ENCODE data around the gene TAF11.
"Not testable (repeated sequence)": the region's sequence is repeated elsewhere in the genome, so short reads cannot be mapped to it uniquely, and the experiment has no call there.

TAF11 gene

DNA sequence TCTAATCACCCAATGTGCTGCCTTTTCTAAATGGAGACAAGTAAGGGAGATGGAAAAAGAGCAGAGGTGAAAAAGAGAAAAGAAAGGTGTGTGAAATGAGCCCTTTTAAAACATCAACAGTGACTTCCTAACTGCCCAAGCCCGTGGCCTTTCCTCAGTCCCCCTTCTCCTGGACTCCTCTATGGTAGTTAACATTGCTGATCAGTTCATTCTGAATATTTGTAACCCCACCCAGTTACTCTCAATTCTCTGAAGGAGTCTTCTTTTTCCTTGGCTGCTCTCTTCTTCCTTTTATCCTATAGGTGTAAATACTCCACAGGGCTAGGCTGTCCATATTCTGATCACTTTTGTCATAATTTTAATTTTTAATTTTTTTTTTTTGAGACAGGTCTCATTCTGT lies 27.1 kb downstream of the TAF11 start:
- no peak for DNase-seq

DNA sequence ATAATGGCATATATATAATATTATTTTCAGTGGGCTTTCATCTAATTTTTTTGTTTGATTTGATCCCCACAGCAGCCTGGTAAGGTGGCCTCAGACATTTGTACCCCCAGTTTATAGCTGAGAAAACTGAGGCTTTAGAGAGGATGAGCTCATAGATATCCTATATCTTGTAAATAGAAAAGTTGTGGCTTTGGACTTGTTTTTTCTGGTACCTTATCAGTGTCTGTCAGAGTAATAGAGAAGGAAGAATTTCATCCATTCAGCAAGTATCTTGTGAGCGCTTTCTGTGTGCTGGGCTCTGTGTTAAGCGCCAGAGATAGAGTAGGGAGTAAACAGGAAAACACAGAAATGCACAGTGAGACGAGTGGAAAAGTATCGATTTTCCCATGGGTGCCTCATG lies 27.9 kb downstream of the TAF11 start:
- DNase-seq = no peak

DNA sequence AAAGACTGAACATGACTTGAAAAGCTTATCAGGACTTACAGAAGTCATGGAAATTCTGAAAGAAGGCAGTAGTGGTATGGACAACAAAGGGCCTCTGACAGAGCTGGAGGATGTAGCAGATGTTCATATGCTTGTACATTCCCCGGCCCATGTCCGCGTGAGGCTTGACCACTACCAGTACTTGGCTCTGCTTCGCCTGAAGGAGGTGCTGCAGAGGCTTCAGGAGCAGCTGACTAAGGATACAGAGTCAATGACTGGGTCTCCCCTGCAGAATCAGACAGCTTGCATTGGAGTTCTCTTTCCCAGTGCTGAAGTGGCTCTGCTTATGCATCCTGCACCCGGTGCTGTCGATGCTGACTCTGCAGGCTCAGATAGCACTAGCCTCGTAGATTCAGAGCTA lies 29.2 kb downstream of the TAF11 start:
- no peak for DNase-seq

DNA sequence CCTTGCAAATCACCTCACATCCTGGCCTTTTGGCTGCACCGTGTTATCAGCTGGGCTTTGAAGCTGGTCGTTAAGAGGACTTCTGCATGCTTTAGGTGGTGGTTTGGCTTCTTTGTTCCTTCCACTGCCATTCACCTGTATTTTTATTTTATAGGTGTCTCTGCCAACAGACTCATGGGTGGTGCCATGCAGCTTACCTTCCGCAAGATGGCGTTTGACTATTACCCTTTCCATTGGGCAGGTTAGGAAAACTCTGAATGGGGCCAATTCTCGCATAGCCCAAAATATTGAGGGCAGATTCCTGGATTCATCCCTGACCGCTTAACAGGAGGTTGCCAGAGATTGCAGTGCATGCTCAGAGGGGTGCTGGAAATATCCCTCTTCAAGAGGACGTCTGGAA lies 32.4 kb downstream of the TAF11 start:
- DNase-seq = no peak

DNA sequence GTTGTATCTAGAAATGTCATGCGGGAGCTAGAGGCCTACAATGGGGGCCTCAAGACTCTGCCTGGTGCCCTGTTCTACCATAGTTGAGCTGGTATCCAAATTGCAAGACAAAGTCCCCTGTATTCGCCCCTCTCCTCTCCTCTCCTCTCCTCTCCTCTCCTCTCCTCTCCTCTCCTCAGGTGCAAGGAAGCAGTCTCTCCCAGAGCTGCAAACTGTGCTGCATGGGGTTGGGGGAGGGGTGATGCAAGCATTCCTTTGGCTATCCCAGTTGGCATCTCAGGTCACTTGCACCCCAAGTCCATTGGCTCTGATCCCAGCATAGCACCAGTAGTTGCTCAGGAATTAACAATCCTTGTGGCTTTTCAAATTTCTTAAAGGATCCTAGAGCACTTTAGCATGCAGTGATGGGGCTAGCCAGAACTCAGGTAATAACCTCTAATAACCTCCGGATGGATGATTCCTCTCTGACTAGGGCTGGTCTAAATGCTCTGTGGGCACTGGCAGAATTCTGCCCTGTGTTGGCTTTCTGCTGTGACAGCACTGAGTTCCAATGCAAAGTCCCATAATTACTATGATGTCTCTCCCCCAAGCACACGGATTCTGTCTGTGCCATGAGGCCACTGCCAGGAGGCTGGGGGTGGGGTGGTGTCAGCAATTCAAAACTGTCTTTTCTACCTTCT lies 35.3 kb downstream of the TAF11 start:
- DNase-seq = no peak

DNA sequence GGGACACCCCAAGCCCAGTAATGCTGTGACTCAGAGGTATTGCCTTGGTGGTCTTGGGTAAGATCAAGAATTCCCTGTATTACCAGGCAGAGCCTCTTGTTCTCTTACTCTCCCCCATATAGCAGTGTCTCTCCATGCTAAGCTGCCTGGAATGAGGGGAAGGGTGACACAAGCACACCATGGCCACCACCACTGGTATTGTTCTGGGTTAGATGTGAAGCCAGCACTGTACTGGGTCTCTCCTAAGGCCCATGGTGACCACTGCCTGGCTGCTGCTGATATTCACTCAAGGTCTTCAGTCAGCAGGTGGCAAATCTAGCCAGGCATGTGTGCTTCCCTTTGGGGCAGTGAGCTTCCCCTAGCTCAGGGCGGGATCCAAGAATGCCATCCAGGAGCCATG lies 36.5 kb downstream of the TAF11 start:
- no peak for DNase-seq

DNA sequence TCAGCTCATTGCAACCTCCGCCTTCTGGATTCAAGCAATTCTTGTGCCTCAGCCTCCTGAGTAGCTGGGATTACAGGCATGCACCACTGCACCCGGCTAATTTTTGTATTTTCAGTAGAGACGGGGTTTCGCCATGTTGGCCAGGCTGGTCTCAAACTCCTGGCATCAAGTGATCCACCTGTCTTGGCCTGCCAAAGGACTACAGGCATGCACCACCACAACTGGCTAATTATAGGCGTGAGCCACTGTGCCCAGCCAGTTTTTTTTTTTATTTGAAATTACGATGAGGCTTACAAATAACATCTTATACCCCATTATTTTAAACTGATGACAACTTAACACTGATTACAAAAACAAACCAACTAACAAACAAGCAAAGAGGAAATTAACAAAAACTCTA lies 38.8 kb downstream of the TAF11 start:
- DNase-seq = not testable (repeated sequence)

DNA sequence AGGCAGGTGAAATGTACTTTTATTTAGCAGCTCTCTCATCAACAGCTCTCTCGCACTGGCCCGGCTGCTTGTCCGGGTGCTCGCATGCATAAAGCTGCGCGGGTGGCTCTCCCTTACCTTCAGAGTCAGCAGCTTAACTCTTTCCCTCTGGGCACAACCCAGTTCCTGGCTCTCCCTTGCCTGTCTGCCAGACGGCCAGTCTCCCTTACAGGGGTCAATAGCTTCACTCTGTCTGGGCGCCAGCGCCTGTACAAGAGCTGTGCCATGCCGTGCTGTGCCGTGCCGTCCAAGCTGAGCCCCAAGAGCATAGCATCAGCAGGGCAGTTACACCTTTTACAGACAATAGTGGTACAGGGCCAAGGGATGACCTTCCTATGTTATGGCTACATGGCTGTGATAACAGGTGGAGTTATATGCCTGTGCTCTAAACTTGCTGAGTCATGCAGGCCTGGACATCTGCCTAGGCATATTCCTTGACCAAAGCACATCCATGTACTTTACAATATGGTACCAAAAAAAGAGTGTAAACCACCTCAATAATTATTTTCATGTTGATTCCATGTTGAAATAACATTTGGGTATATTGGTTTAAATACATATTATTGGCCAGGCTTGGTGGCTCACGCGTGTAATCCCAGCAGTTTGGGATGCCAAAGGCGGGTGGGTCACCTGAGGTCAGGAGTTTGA lies 48.0 kb downstream of the TAF11 start:
- DNase-seq = no peak

DNA sequence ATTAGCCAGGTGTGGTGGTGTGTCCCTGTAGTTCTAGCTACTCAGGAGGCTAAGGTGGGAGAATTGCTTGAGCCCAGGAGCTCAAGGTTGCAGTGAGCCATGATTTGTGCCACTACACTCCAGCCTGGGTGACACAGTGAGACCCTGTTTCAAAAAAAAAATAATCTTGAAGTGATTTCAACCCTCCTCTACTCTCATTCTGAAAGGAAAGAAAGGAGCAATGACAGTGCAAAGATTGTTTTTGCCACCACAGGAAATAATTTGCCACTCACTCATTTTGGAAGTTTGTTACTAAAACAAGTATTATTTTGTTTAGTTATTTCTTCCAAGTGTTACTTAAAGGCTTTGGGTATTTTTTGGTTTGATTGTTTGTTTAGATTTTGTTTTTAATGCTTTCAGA lies 50.3 kb downstream of the TAF11 start:
- no peak for DNase-seq

DNA sequence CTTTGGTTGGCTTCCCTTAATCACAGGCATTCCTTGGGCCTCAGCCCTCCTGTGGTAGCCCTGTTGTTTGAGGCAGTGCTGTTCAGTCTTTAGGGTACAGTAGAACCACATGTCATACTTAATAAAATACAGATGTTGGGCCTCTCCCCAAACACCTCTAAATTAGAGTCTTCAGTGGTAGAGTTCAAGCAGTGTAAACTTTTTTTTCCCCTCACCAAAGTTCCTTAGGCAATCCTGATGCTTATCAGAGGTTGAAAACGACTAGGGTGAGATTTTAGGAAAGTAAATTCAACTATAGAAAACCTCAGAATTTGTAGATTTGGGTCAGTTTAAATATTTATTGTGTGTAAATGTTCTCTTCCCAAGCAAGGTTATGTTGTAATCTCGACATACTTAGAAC lies 51.4 kb downstream of the TAF11 start:
- no peak for DNase-seq

DNA sequence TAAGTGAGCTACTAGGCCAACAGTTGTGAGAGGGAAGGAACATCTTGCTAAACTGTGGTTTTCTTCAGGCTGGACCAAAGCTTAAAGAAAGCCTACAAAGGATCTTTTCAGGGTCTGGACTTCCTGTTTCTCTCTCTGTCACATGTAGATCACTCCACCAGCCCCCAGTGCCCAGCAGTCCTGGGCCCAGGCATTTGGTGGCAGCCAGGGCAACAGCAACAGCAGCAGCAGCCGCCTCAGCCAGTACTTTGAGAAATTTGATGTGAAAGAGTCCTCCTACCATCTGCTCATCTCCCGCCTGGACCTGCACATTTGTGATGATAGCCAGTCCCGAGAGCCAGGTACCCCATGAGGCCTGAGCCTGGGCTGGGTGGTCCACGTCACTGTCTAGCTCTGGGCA lies 51.8 kb downstream of the TAF11 start:
- no peak for DNase-seq

DNA sequence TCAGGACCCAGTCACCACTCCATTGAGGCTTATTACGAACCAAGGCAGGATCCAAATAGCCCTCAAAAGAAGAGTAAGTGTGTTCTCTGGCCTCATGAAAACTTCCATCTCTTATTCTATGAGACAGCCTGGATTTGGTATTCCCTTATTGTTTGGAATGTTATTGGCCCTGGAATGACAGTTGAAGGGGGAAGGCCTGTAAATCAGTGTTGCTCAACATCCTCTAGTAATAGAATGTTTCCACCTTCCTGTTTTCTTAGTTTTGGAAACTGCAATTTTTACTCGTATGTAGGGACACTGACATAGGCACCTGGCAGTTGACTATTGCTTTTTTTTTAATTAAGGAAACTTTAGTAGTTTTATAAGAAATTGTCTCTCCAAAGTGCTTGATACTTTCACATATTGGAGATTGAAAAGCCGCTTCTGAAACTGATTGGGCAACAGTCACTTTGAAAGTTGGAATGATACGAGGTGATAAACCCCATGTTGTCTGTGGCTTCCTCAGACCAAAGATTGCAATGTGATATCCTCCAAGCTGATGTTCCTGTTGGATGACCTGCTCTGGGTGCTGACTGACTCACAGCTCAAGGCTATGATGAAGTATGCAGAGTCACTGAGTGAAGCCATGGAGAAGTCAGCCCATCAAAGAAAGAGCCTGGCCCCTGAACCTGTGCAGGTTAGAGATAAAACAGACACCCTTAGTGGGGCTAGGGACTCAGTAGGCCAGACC lies 52.9 kb downstream of the TAF11 start:
- DNase-seq = no peak

DNA sequence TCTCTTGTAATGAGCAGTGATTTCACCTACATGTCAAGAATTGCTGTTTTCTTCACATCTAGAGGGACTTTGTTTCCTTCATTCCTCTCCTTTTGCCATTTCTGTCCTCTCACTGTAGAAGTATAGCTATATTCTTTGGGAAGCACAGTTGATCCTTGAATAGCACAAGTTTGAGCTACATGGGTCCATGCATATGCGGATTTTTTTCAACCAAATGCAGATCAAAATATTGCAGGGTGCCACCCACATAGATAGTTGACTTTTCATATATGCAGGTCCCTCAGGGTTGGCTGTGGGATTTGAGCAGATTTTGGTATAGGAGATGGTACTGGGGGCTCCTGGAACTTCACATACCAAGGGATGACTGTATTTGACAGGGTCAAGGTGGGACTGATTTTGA lies 54.9 kb downstream of the TAF11 start:
- DNase-seq = no peak

DNA sequence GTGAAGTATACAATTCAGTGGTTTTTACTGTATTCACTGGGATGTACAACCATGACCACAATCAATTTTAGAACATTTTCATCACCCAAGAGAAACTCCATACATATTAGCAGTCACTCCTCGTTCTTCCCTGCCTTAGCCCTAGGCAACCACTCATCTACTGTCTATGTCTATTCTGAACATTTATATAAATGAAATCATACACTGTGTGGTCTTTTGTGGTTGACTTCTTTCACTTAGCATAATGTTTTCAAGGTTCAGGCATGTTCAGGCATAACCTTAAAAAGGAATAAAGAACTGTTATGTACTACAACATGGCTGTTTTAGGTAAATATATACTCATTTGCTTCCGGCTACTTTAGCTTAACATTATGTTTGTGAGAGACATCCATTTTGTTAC lies 58.7 kb downstream of the TAF11 start:
- no peak for DNase-seq
